Esophagus squamous epithelium (tissue), 4 donors: Measurements from ENCODE around the gene PFN2.

Source experiments
- CTCF ChIP-seq, 6 experiments: fragments of 450-650 bp in 4 of 6; fragments of 200-600 bp in 2 of 6; sonication (generic) in 2 of 6; IDR thresholded peaks; one replicate each; pipeline ENCODE4 v1.5.1; 2016 to 2019; ENCODE audit warnings: antibody characterized with exemption in 6 of 6, mild to moderate bottlenecking in 4 of 6, moderate library complexity in 4 of 6
- POLR2A ChIP-seq, 4 donors: fragments of 450-650 bp; IDR thresholded peaks; one replicate each; pipeline ENCODE4 v1.6.1; 2017; ENCODE audit warnings: antibody characterized with exemption in 4 of 4, mild to moderate bottlenecking in 4 of 4, moderate library complexity in 3 of 4

- TF ChIP-seq CTCF (IDR thresholded peaks at IDR 0.05) (no peak), POLR2A (IDR thresholded peaks at IDR 0.05) (no peak)
Observed at GRCh38 chr3:150005243-150006112, 34.8 kb upstream of the PFN2 start.
